Measurements from ENCODE around the gene SAMD14. TPM values are rescaled to one million over a fixed set of nuclear protein-coding genes. Genes with fewer than 3 reads are reported as not detected.
A peak's percentile ranks its signal among the peaks of the same experiment; 100 is the strongest.

The SAMD14 gene
- total RNA-seq, 3 donors from 2014 or later: 0.52 to 2.6 (median 1.2) TPM

GRCh38 chr17:50175035-50175807, 45.3 kb upstream of the SAMD14 start:
- H3K36me3 ChIP-seq (ENCODE audit: low read depth): no peaks in the 10 kb centered on the region
- TF ChIP-seq CTCF (IDR thresholded peaks at IDR 0.05): no peak
- H3K4me1 ChIP-seq (ENCODE audit: low read depth): peaks cover 5% of the 10 kb centered on the region
- no peaks in the 10 kb centered on the region for H3K9me3 ChIP-seq
- ATAC-seq (no peak), DNase-seq (no peak)
- intact Hi-C loops (cut with DNase I, micrococcal nuclease): loop anchor here in 1 of 2 donors (10.0 kb wide), 1 partner anchor 120 kb away; no protein-coding TSS in a partner anchor
- no peak overlapping the region for H3K4me3 ChIP-seq

- Histone ChIP-seq H3K4me1 (ENCODE audit: low read depth) (peaks cover 5% of the 10 kb centered on the region), H3K4me3 (no peak overlapping the region), H3K9me3 (no peaks in the 10 kb centered on the region), H3K36me3 (ENCODE audit: low read depth) (no peaks in the 10 kb centered on the region)
- TF ChIP-seq CTCF (IDR thresholded peaks at IDR 0.05): no peak
- intact Hi-C loops (cut with DNase I, micrococcal nuclease): loop anchor here in 1 of 2 donors (10.0 kb wide), 1 partner anchor 120 kb away; no protein-coding TSS in a partner anchor
- no peak for ATAC-seq
- DNase-seq: no peak
Observed at GRCh38 chr17:50174444-50174843, 44.5 kb upstream of the SAMD14 start.

GRCh38 chr17:50173335-50173941, 43.5 kb upstream of the SAMD14 start:
- ATAC-seq (no peak), DNase-seq (peak in 1 of 3 donors; percentile 22)
- no peak overlapping the region for H3K4me3 ChIP-seq
- H3K4me1 ChIP-seq (ENCODE audit: low read depth): peaks cover 5% of the 10 kb centered on the region
- H3K9me3 ChIP-seq: no peaks in the 10 kb centered on the region
- H3K36me3 ChIP-seq (ENCODE audit: low read depth): no peaks in the 10 kb centered on the region
- intact Hi-C loops (cut with DNase I, micrococcal nuclease): loop anchor here in 1 of 2 donors (10.0 kb wide), 1 partner anchor 121 kb away; no protein-coding TSS in a partner anchor
- no peak for TF ChIP-seq CTCF (IDR thresholded peaks at IDR 0.05)

- DNase-seq (no peak), ATAC-seq (no peak)
- H3K9me3 ChIP-seq: no peaks in the 10 kb centered on the region
- H3K4me3 ChIP-seq: no peak overlapping the region
- peaks cover 2% of the 10 kb centered on the region for H3K4me1 ChIP-seq (ENCODE audit: low read depth)
- intact Hi-C loops (cut with DNase I, micrococcal nuclease): loop anchor here in 1 of 2 donors (10.0 kb wide), 1 partner anchor 122 kb away; no protein-coding TSS in a partner anchor
- TF ChIP-seq CTCF (IDR thresholded peaks at IDR 0.05): no peak
- no peaks in the 10 kb centered on the region for H3K36me3 ChIP-seq (ENCODE audit: low read depth)
Observed at GRCh38 chr17:50172936-50173334, 43.0 kb upstream of the SAMD14 start.

- H3K36me3 ChIP-seq (ENCODE audit: low read depth): no peaks in the 10 kb centered on the region
- no peak for TF ChIP-seq CTCF (IDR thresholded peaks at IDR 0.05)
- DNase-seq (peak in 1 of 3 donors; percentile 28), ATAC-seq (no peak)
- intact Hi-C loops (cut with DNase I, micrococcal nuclease): loop anchor here in 1 of 2 donors (10.0 kb wide), 1 partner anchor 123 kb away; no protein-coding TSS in a partner anchor
- H3K4me1 ChIP-seq (ENCODE audit: low read depth): no peaks in the 10 kb centered on the region
- no peak overlapping the region for H3K4me3 ChIP-seq
- H3K9me3 ChIP-seq: no peaks in the 10 kb centered on the region
Observed at GRCh38 chr17:50172130-50172529, 42.2 kb upstream of the SAMD14 start.
